Lower lobe of right lung (tissue), 2 donors: ENCODE data around the gene SRPK2. TPM values are rescaled to one million over a fixed set of nuclear protein-coding genes. Genes with fewer than 3 reads are reported as not detected.

ENCODE experiments used
- ATAC-seq, 2 donors: fragments of 200-7000 bp; cut with Tn5 transposase; one replicate each; pipeline ENCODE4 v1.9.1; 2020 to 2022; ENCODE audit warnings: mild to moderate bottlenecking in 2 of 2, moderate library complexity in 2 of 2
- DNase-seq: peaks from one replicate; pipeline ENCODE4 v3.0.0-alpha.2; 2020
- H3K27ac ChIP-seq: fragments of 200-600 bp; one replicate; pipeline ENCODE4 v1.8.0; 2022
- H3K27me3 ChIP-seq: fragments of 200-600 bp; one replicate; pipeline ENCODE4 v1.8.0; 2022; ENCODE audit warnings: low read depth
- H3K36me3 ChIP-seq: fragments of 200-600 bp; one replicate; pipeline ENCODE4 v1.8.0; 2022; ENCODE audit warnings: mild to moderate bottlenecking
- H3K4me1 ChIP-seq: fragments of 200-600 bp; one replicate; pipeline ENCODE4 v1.8.0; 2022
- H3K4me3 ChIP-seq: fragments of 200-600 bp; one replicate; pipeline ENCODE4 v1.8.0; 2022; ENCODE audit warnings: mild to moderate bottlenecking
- H3K9me3 ChIP-seq: fragments of 200-600 bp; one replicate; pipeline ENCODE4 v1.8.0; 2022
- intact Hi-C: fragments of 100-400 bp; cut with DNase I; formaldehyde crosslinking; loops from one replicate; pipeline ENCODE4 v1.11.0; 2022
- total RNA-seq: library from RNA; stranded (reverse); fragmentation: NEBNext Ultra II Directional; extraction: Animal tissue kit (Norgen Biotek cat#: 25700); gene quantifications from one replicate; pipeline ENCODE4 v1.2.1, GENCODE V29; 2021
- TF ChIP-seq, protein P1 (sequence below): fragments of 200-600 bp; IDR thresholded peaks from one replicate; pipeline ENCODE4 v1.8.0; 2022; ENCODE audit warnings: antibody characterized with exemption, mild to moderate bottlenecking
- donor health status: DM: no; HTN: yes; CAD: no; lungs with severe emphysema.

Gene SRPK2
- total RNA-seq, 1 donor from 2014 or later: 43.2 TPM

DNA sequence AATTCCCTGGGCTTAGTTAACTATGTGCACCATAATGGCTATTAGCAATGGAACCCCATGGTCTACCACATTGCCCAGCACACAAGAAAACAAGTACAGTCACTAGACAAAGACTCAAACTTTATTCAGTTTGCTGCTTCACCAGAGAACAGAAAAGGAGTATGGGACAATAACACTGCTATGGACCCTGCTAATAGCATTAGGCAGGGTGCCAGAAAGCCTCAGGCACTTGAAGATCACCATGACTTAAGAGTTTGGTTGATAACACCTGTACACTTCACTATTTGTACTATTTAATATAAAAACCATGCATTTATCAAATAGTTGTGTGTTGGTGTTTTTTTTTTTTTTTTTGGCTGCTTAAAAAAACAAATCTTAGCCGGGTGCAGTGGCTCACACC lies 215.1 kb downstream of the SRPK2 start:
- no peak for ATAC-seq
- Histone ChIP-seq H3K36me3 (peaks cover 5% of the 10 kb centered on the region), H3K9me3 (no peaks in the 10 kb centered on the region), H3K27ac (no peak overlapping the region), H3K27me3 (no peaks in the 10 kb centered on the region), H3K4me1 (no peaks in the 10 kb centered on the region), H3K4me3 (no peak overlapping the region)
- TF ChIP-seq, protein P1, sequence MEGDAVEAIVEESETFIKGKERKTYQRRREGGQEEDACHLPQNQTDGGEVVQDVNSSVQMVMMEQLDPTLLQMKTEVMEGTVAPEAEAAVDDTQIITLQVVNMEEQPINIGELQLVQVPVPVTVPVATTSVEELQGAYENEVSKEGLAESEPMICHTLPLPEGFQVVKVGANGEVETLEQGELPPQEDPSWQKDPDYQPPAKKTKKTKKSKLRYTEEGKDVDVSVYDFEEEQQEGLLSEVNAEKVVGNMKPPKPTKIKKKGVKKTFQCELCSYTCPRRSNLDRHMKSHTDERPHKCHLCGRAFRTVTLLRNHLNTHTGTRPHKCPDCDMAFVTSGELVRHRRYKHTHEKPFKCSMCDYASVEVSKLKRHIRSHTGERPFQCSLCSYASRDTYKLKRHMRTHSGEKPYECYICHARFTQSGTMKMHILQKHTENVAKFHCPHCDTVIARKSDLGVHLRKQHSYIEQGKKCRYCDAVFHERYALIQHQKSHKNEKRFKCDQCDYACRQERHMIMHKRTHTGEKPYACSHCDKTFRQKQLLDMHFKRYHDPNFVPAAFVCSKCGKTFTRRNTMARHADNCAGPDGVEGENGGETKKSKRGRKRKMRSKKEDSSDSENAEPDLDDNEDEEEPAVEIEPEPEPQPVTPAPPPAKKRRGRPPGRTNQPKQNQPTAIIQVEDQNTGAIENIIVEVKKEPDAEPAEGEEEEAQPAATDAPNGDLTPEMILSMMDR: no peak
- DNase-seq: no peak
- intact Hi-C loops: no loop called here

DNA sequence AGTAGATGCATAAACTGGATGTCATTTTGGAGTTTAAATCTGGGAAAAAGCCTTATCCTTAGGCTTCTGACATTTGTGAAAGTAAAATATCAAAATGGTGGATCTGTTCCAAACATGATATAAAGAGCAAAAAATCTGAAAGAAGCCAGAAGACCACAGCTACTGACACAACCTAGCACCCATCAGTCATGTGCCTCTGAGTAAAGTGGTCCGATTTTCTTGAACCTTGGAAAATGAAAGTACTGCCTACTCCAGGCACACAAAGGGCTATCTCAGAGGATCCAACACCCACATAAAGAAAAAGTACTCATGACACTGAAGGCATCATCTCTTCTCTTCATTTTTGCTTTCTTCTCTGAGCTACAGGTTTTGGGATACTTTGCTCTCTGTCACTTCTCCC lies 224.0 kb downstream of the SRPK2 start:
- Histone ChIP-seq H3K4me1 (no peaks in the 10 kb centered on the region), H3K36me3 (peaks cover 66% of the 10 kb centered on the region), H3K9me3 (no peaks in the 10 kb centered on the region), H3K27ac (no peak overlapping the region), H3K4me3 (no peak overlapping the region), H3K27me3 (no peaks in the 10 kb centered on the region)
- TF ChIP-seq, protein P1: no peak
- DNase-seq (no peak), ATAC-seq (no peak)
- intact Hi-C loops: no loop called here

DNA sequence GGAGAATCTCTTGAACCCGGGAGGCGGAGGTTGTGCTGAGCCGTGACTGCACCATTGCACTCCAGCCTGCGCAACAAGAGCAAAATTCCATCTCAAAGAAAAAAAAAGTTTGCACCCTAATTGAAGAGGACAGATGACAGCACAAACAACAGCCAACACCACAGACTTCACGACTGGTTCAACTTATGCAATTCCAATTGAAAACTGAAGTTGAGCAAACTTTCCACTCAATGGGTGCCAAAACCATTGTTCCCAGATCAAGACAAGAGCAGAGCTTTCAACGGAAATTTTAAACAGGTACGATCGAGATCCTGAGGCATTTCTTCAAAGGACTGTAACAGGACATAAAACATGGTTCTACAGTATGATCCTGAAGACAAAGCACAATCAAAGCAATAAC lies 225.0 kb downstream of the SRPK2 start:
- no peaks in the 10 kb centered on the region for H3K27me3 ChIP-seq
- TF ChIP-seq, protein P1: no peak
- H3K9me3 ChIP-seq: no peaks in the 10 kb centered on the region
- H3K4me1 ChIP-seq: no peaks in the 10 kb centered on the region
- intact Hi-C loops: no loop called here
- DNase-seq (no peak), ATAC-seq (no peak)
- H3K4me3 ChIP-seq: no peak overlapping the region
- no peak overlapping the region for H3K27ac ChIP-seq
- peaks cover 66% of the 10 kb centered on the region for H3K36me3 ChIP-seq

DNA sequence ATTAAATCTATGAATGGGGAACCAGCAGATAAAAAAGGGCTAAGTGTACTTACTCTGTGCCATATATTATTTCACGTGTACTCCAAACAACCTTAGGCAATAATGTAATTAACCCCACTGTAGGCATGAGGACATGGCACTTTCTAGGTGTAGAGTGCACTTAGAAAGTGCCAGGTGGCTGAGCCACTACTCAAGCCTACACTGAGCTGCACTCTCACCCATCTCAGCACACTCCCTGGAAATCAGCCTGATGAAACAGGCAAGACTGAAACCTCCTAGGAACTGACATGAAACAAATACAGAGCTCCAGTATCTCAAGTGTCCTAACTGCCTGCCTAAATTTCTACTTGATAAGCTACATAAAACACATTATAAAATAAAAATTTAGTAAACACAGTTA lies 227.4 kb downstream of the SRPK2 start:
- no peak overlapping the region for H3K4me3 ChIP-seq
- peak in 1 of 2 donors; percentile 51 for ATAC-seq
- H3K4me1 ChIP-seq: no peaks in the 10 kb centered on the region
- intact Hi-C loops: no loop called here
- no peaks in the 10 kb centered on the region for H3K9me3 ChIP-seq
- no peaks in the 10 kb centered on the region for H3K27me3 ChIP-seq
- H3K27ac ChIP-seq: no peak overlapping the region
- peaks cover 50% of the 10 kb centered on the region for H3K36me3 ChIP-seq
- TF ChIP-seq, protein P1: no peak
- DNase-seq: no peak

DNA sequence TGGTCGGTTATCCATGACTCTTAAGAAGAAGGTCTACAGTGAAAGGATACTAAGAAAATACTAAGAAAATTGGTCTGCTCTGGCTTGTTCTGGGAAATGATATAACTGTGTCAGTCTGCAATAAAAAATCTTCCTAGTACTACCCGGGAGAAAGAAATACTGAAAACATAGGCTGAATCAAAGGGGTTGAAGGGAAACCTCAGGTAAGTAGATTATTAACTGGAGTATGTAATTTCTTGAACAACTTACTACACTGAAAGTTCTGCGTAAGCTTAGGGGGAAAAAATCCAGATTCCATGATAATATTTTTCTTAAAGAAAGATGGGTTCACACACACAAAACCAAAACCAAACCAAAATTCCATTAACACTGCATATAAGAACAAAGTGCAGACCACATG lies 231.4 kb downstream of the SRPK2 start:
- Histone ChIP-seq H3K4me1 (peaks cover 9% of the 10 kb centered on the region), H3K4me3 (no peak overlapping the region), H3K36me3 (peaks cover 19% of the 10 kb centered on the region), H3K27me3 (no peaks in the 10 kb centered on the region), H3K27ac (no peak overlapping the region), H3K9me3 (no peaks in the 10 kb centered on the region)
- no peak for ATAC-seq
- TF ChIP-seq, protein P1: no peak
- intact Hi-C loops: no loop called here
- no peak for DNase-seq

DNA sequence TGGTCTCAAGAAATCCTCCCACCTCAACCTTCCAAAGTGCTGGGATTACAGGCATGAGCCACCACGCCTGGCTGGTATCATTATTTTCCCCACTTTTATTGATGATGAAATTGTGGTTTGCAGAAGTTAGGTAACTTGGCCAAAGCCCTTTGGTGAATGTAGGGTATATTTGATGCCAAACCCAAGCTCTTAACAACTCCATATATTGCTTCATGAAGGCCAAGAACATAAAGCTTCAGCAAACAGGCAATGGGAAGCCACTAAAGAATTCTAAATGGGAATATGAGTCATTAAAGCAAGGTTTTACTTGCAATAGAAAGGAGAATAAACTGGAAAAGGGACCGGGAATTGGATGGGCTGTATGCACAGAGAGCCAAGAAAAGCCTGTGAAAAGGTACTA lies 232.0 kb downstream of the SRPK2 start:
- H3K4me3 ChIP-seq: no peak overlapping the region
- DNase-seq: no peak
- TF ChIP-seq, protein P1: no peak
- no peak for ATAC-seq
- intact Hi-C loops: no loop called here
- H3K36me3 ChIP-seq: peaks cover 19% of the 10 kb centered on the region
- H3K9me3 ChIP-seq: no peaks in the 10 kb centered on the region
- H3K27me3 ChIP-seq: no peaks in the 10 kb centered on the region
- H3K27ac ChIP-seq: no peak overlapping the region
- H3K4me1 ChIP-seq: peaks cover 9% of the 10 kb centered on the region
